IMR-90 (cell line): ENCODE results near the gene TNRC6A. TPM values are rescaled to one million over a fixed set of nuclear protein-coding genes. Genes with fewer than 3 reads are reported as not detected.

Experiments
- ATAC-seq: fragments of 200-7000 bp; cut with Tn5 transposase; 2 replicates; pipeline ENCODE4 v1.9.1; 2020; ENCODE audit warnings: low read depth, mild to moderate bottlenecking, moderate library complexity
- BruUV-seq: library from RNA; stranded (reverse); fragments of 400-500 nt; replicated peaks from 2 replicates; lab custom pipeline; 2021; lab: Mats Ljungman, UMichigan
- CTCF ChIA-PET: fragments of 300-600 bp; formaldehyde crosslinking; extraction: SDS; loops from one replicate; lab custom pipeline; 2021; ENCODE audit warnings: antibody characterized with exemption; lab: Yijun Ruan, JAX
- POLR2A ChIA-PET: fragments of 300-600 bp; sonication (Branson Sonifier 250); formaldehyde crosslinking; loops from one replicate; lab custom pipeline; 2022; ENCODE audit warnings: antibody characterized with exemption; ENCODE audit not compliant: unreplicated experiment; lab: Charles Lee
- DNase-seq: peaks from one replicate; pipeline ENCODE4 v3.0.0; 2013
- H2AFZ ChIP-seq: replicated peaks from 2 replicates; pipeline ENCODE3; 2013; ENCODE audit warnings: low read length, mild to moderate bottlenecking; ENCODE audit not compliant: poor library complexity
- H2AK5ac ChIP-seq: 2 replicates; pipeline ENCODE4 v1.6.1; 2013; ENCODE audit warnings: low read depth, low read length, inconsistent platforms
- H2AK9ac ChIP-seq: replicated peaks from 2 replicates; pipeline ENCODE3; 2013; ENCODE audit warnings: mild to moderate bottlenecking, low read depth, low read length, moderate library complexity; ENCODE audit not compliant: poor library complexity
- H2BK120ac ChIP-seq: 2 replicates; pipeline ENCODE4 v1.6.1; 2013; ENCODE audit warnings: low read depth, low read length, inconsistent platforms
- H2BK15ac ChIP-seq: 3 replicates; pipeline ENCODE4 v1.6.1; 2013; ENCODE audit warnings: low read depth, low read length, inconsistent platforms
- H2BK20ac ChIP-seq: 2 replicates; pipeline ENCODE4 v1.6.1; 2013; ENCODE audit warnings: low read depth, mild to moderate bottlenecking, inconsistent platforms, low read length, moderate library complexity
- H2BK5ac ChIP-seq: 2 replicates; pipeline ENCODE4 v1.6.1; 2013; ENCODE audit warnings: mild to moderate bottlenecking, low read depth, low read length, inconsistent platforms; ENCODE audit not compliant: poor library complexity, severe bottlenecking
- H3K14ac ChIP-seq: replicated peaks from 2 replicates; pipeline ENCODE4 v1.6.1; 2013; ENCODE audit warnings: low read depth, low read length, inconsistent platforms
- H3K18ac ChIP-seq: 2 replicates; pipeline ENCODE4 v1.6.1; 2013; ENCODE audit warnings: low read depth, low read length, control low read depth
- H3K23ac ChIP-seq: 2 replicates; pipeline ENCODE4 v1.6.1; 2013; ENCODE audit warnings: low read depth, low read length, inconsistent platforms
- H3K27ac ChIP-seq: 2 replicates; pipeline ENCODE4 v1.5.1; 2013; ENCODE audit warnings: mild to moderate bottlenecking, control low read depth, low read length; ENCODE audit not compliant: insufficient read depth
- H3K27me3 ChIP-seq: 2 replicates; pipeline ENCODE4 v1.6.1; 2013; ENCODE audit warnings: low read length; ENCODE audit not compliant: control insufficient read depth, insufficient read depth
- H3K36me3 ChIP-seq: 2 replicates; pipeline ENCODE4 v1.6.1; 2013; ENCODE audit warnings: low read length, mixed read lengths; ENCODE audit not compliant: control insufficient read depth, insufficient read depth
- H3K4ac ChIP-seq: 2 replicates; pipeline ENCODE4 v1.6.1; 2013; ENCODE audit warnings: low read depth, low read length, inconsistent platforms
- H3K4me1 ChIP-seq: 2 replicates; pipeline ENCODE4 v1.6.1; 2013; ENCODE audit warnings: low read length, mixed read lengths; ENCODE audit not compliant: control insufficient read depth, insufficient read depth
- H3K4me2 ChIP-seq: 2 replicates; pipeline ENCODE4 v1.6.1; 2013; ENCODE audit warnings: low read depth, mild to moderate bottlenecking, control low read depth, low read length, moderate library complexity
- H3K4me3 ChIP-seq: 2 replicates; pipeline ENCODE4 v1.5.1; 2013; ENCODE audit warnings: low read depth, mild to moderate bottlenecking, control low read depth, low read length, moderate library complexity; ENCODE audit not compliant: insufficient read depth
- H3K56ac ChIP-seq: 2 replicates; pipeline ENCODE4 v1.6.1; 2013; ENCODE audit warnings: low read length, inconsistent platforms; ENCODE audit not compliant: insufficient read depth; ENCODE audit errors: extremely low read depth
- H3K79me1 ChIP-seq, 2 experiments: 2 replicates each; pipeline ENCODE4 v1.6.1; 2013; ENCODE audit warnings: low read length in 2 of 2, inconsistent platforms in 1 of 2, low read depth in 1 of 2
- H3K9ac ChIP-seq: 2 replicates; pipeline ENCODE4 v1.6.1; 2013; ENCODE audit warnings: low read depth, low read length, control low read depth
- H3K9me1 ChIP-seq: 2 replicates; pipeline ENCODE4 v1.6.1; 2013; ENCODE audit warnings: low read length, inconsistent platforms; ENCODE audit not compliant: insufficient read depth
- H3K9me3 ChIP-seq: 2 replicates; pipeline ENCODE4 v1.6.1; 2013; ENCODE audit warnings: low read length; ENCODE audit not compliant: control insufficient read depth, insufficient read depth
- H4K20me1 ChIP-seq: 2 replicates; pipeline ENCODE4 v1.6.1; 2013; ENCODE audit warnings: low read length, inconsistent platforms; ENCODE audit not compliant: insufficient read depth
- H4K5ac ChIP-seq: 2 replicates; pipeline ENCODE4 v1.6.1; 2013; ENCODE audit warnings: mild to moderate bottlenecking, low read depth, low read length, control low read depth
- H4K8ac ChIP-seq, 2 experiments: 2 replicates each; pipeline ENCODE4 v1.6.1; 2013; ENCODE audit warnings: low read depth in 2 of 2, low read length in 2 of 2, control low read depth in 1 of 2, inconsistent platforms in 1 of 2
- H4K91ac ChIP-seq: 2 replicates; pipeline ENCODE4 v1.6.1; 2013; ENCODE audit warnings: low read depth, low read length, inconsistent platforms; ENCODE audit not compliant: insufficient read depth
- BHLHE40 ChIP-seq: fragments of 150-350 bp; IDR thresholded peaks from 2 replicates; pipeline ENCODE4 v1.6.1; 2016; ENCODE audit warnings: mild to moderate bottlenecking, low read depth, low read length
- CEBPB ChIP-seq: IDR thresholded peaks from 2 replicates; pipeline ENCODE4 v1.6.1; 2012; ENCODE audit warnings: low read depth, low read length, improper control_type of control experiment
- CHD1 ChIP-seq: IDR thresholded peaks from 2 replicates; pipeline ENCODE4 v1.6.1; 2012; ENCODE audit warnings: low read depth, low read length, improper control_type of control experiment
- FOS ChIP-seq: fragments of 150-350 bp; IDR thresholded peaks from 2 replicates; pipeline ENCODE4 v1.6.1; 2016; ENCODE audit warnings: low read depth, low read length
- MAFK ChIP-seq: IDR thresholded peaks from 2 replicates; pipeline ENCODE4 v1.6.1; 2012; ENCODE audit warnings: low read depth, low read length, improper control_type of control experiment
- MAZ ChIP-seq: IDR thresholded peaks from 2 replicates; pipeline ENCODE4 v1.6.1; 2012; ENCODE audit warnings: low read depth, mild to moderate bottlenecking, low read length, improper control_type of control experiment, moderate library complexity, borderline replicate concordance
- MXI1 ChIP-seq: IDR thresholded peaks from 2 replicates; pipeline ENCODE4 v1.6.1; 2012; ENCODE audit warnings: low read depth, mild to moderate bottlenecking, low read length, moderate library complexity, borderline replicate concordance
- NFE2L2 ChIP-seq: fragments of 150-350 bp; IDR thresholded peaks from 2 replicates; pipeline ENCODE4 v1.6.1; 2016; ENCODE audit warnings: low read depth, mild to moderate bottlenecking, low read length
- POLR2A ChIP-seq: IDR thresholded peaks from 2 replicates; pipeline ENCODE4 v1.6.1; 2012; ENCODE audit warnings: mild to moderate bottlenecking, low read depth, low read length
- RAD21 ChIP-seq: IDR thresholded peaks from 2 replicates; pipeline ENCODE4 v1.6.1; 2012; ENCODE audit warnings: low read length, improper control_type of control experiment
- RCOR1 ChIP-seq: IDR thresholded peaks from 2 replicates; pipeline ENCODE4 v1.6.1; 2012; ENCODE audit warnings: mild to moderate bottlenecking, low read length, improper control_type of control experiment; ENCODE audit not compliant: insufficient replicate concordance
- RFX5 ChIP-seq: IDR thresholded peaks from 2 replicates; pipeline ENCODE4 v1.8.0; 2012; ENCODE audit warnings: low read depth, mild to moderate bottlenecking, low read length, moderate library complexity
- SMC3 ChIP-seq: fragments of 150-350 bp; IDR thresholded peaks from 2 replicates; pipeline ENCODE4 v1.6.1; 2016; ENCODE audit warnings: low read depth, mild to moderate bottlenecking, antibody characterized with exemption, low read length, moderate library complexity
- WGBS, 2 experiments: methylation state at CpG; one replicate each; pipeline versions ENCODE4 v1.1.5 to v1.1.7; 2013; ENCODE audit warnings: missing lambda C conversion rate in 2 of 2; ENCODE audit not compliant: insufficient read length in 1 of 2; ENCODE audit errors: extremely low coverage in 2 of 2; 5-methylcytosine and 5-hydroxymethylcytosine counted together
- dilution Hi-C: fragments of 300-500 bp; cut with HindIII; formaldehyde crosslinking; loops from one replicate; pipeline ENCODE4 v1.14.3; 2018; ENCODE audit warnings: low sequenced_read_pairs; ENCODE audit not compliant: unreplicated experiment
- in situ Hi-C: fragments of 300-500 bp; cut with MboI; formaldehyde crosslinking; loops from 3 replicates; pipeline ENCODE4 v1.14.3; 2019; ENCODE audit warnings: low sequenced_read_pairs, inconsistent platforms, mixed read lengths
- intact Hi-C: fragments of 100-400 bp; cut with micrococcal nuclease; formaldehyde crosslinking; loops from 2 replicates; pipeline ENCODE4 v1.10.0; 2022
- polyA plus RNA-seq, 3 experiments: library from polyadenylated mRNA; depleted of rRNA; stranded (reverse); fragments of >200 nt; gene quantifications; 2 replicates each; pipeline ENCODE4 v1.2.3, GENCODE V29; 2012; ENCODE audit warnings: low replicate concordance in 1 of 3
- total RNA-seq: library from RNA; depleted of rRNA; stranded (reverse); fragments of >200 nt; gene quantifications from 2 replicates; pipeline ENCODE4 v1.2.3, GENCODE V29; 2012
- TF ChIP-seq, protein P1 (sequence below): conservative IDR thresholded peaks from 2 replicates; pipeline ENCODE4 v1.5.1; 2012; ENCODE audit warnings: mild to moderate bottlenecking, low read depth, low read length, improper control_type of control experiment
- TF ChIP-seq, protein P2 (sequence below): fragments of 150-350 bp; IDR thresholded peaks from 2 replicates; pipeline ENCODE4 v1.6.1; 2017; ENCODE audit warnings: mild to moderate bottlenecking, antibody characterized with exemption, low read length, low read depth
- TF ChIP-seq, protein P3 (sequence below): fragments of 150-350 bp; IDR thresholded peaks from 2 replicates; pipeline ENCODE4 v1.6.1; 2016; ENCODE audit warnings: low read depth, mild to moderate bottlenecking, low read length, moderate library complexity, borderline replicate concordance

TNRC6A gene
- total and polyA plus RNA-seq, 2 of the 4 experiments (the other 2 are of a cell fraction), result 32.4 to 42.3 TPM

- peaks cover 66% of the 10 kb centered on the region for H3K36me3 ChIP-seq
- H3K56ac ChIP-seq, result no peak overlapping the region
- H3K9ac ChIP-seq, result no peak overlapping the region
- no peak overlapping the region for H3K4me3 ChIP-seq
- H2AK5ac ChIP-seq, result no peak overlapping the region
- H2BK5ac ChIP-seq, result no peak overlapping the region
- H3K27me3 ChIP-seq, result no peaks in the 10 kb centered on the region
- H2BK15ac ChIP-seq, result no peak overlapping the region
- BruUV-seq, result no TSS peak
- 100% methylated on average over 3 of the region's 10 CpGs; no CpG with 5 or more reads in 1 of the 2 experiments for WGBS, 2 experiments
- CTCF ChIA-PET, result no interaction called here
- in situ Hi-C loops (no loop called here), dilution Hi-C loops (no loop called here), intact Hi-C loops (no loop called here)
- DNase-seq (no peak), ATAC-seq (no peak)
- H2BK20ac ChIP-seq, result no peak overlapping the region
- H4K5ac ChIP-seq, result no peak overlapping the region
- no peak overlapping the region for H2AFZ ChIP-seq
- no peak overlapping the region for H3K18ac ChIP-seq
- no peak overlapping the region for H3K23ac ChIP-seq
- H3K4ac ChIP-seq, result no peak overlapping the region
- H4K20me1 ChIP-seq, result no peaks in the 10 kb centered on the region
- H4K91ac ChIP-seq, result no peak overlapping the region
- POLR2A ChIA-PET, result no interaction called here
- H3K14ac ChIP-seq, result no peak overlapping the region
- TF ChIP-seq, protein P1, sequence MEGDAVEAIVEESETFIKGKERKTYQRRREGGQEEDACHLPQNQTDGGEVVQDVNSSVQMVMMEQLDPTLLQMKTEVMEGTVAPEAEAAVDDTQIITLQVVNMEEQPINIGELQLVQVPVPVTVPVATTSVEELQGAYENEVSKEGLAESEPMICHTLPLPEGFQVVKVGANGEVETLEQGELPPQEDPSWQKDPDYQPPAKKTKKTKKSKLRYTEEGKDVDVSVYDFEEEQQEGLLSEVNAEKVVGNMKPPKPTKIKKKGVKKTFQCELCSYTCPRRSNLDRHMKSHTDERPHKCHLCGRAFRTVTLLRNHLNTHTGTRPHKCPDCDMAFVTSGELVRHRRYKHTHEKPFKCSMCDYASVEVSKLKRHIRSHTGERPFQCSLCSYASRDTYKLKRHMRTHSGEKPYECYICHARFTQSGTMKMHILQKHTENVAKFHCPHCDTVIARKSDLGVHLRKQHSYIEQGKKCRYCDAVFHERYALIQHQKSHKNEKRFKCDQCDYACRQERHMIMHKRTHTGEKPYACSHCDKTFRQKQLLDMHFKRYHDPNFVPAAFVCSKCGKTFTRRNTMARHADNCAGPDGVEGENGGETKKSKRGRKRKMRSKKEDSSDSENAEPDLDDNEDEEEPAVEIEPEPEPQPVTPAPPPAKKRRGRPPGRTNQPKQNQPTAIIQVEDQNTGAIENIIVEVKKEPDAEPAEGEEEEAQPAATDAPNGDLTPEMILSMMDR, result no peak
- TF ChIP-seq SMC3 (no peak), MXI1 (no peak), POLR2A (no peak), MAFK (no peak), MAZ (no peak), RAD21 (no peak), RCOR1 (no peak), NFE2L2 (no peak), CHD1 (no peak), BHLHE40 (no peak), RFX5 (no peak), CEBPB (no peak), FOS (no peak)
- TF ChIP-seq, protein P2, sequence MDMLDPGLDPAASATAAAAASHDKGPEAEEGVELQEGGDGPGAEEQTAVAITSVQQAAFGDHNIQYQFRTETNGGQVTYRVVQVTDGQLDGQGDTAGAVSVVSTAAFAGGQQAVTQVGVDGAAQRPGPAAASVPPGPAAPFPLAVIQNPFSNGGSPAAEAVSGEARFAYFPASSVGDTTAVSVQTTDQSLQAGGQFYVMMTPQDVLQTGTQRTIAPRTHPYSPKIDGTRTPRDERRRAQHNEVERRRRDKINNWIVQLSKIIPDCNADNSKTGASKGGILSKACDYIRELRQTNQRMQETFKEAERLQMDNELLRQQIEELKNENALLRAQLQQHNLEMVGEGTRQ, result no peak
- TF ChIP-seq, protein P3, sequence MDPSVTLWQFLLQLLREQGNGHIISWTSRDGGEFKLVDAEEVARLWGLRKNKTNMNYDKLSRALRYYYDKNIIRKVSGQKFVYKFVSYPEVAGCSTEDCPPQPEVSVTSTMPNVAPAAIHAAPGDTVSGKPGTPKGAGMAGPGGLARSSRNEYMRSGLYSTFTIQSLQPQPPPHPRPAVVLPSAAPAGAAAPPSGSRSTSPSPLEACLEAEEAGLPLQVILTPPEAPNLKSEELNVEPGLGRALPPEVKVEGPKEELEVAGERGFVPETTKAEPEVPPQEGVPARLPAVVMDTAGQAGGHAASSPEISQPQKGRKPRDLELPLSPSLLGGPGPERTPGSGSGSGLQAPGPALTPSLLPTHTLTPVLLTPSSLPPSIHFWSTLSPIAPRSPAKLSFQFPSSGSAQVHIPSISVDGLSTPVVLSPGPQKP, result no peak
- H3K4me2 ChIP-seq, result no peak overlapping the region
- H3K79me1 ChIP-seq, result peaks cover 13 to 28% of the 10 kb centered on the region in 2 experiments; a peak in 3 of 4 replicates
- H3K9me1 ChIP-seq, result peaks cover 3% of the 10 kb centered on the region; the same call in 1 of the 2 replicates
- no peak overlapping the region for H4K8ac ChIP-seq
- H3K4me1 ChIP-seq, result peaks cover 7% of the 10 kb centered on the region; the same call in 1 of the 2 replicates
- no peak overlapping the region for H2BK120ac ChIP-seq
- no peak overlapping the region for H3K27ac ChIP-seq
- no peaks in the 10 kb centered on the region for H3K9me3 ChIP-seq
- peak overlapping the region; percentile 62 for H2AK9ac ChIP-seq
These were observed 93.1 kb downstream of the TNRC6A start for GRCh38 chr16:24822542-24822941.
